HepG2 (cell line): ENCODE data around the gene GARS1. TPM values are rescaled to one million over a fixed set of nuclear protein-coding genes. Genes with fewer than 3 reads are reported as not detected.
A peak's percentile ranks its signal among the peaks of the same experiment; 100 is the strongest.

ENCODE experiments used
- AGO1 ChIP-seq: fragments of 200-400 bp; formaldehyde crosslinking; IDR thresholded peaks from 2 replicates; pipeline ENCODE4 v1.6.1; 2017; ENCODE audit warnings: mild to moderate bottlenecking, low read depth, low read length, moderate library complexity; ENCODE audit not compliant: poor library complexity, severe bottlenecking
- HIVEP1 ChIP-seq: sonication (generic); formaldehyde crosslinking; IDR thresholded peaks from 2 replicates; pipeline ENCODE4 v1.4.0; 2020; ENCODE audit warnings: mild to moderate bottlenecking, missing genetic modification reagents
- HNF1A ChIP-seq, 2 experiments: sonication (generic) in 1 of 2; formaldehyde crosslinking in 1 of 2; IDR thresholded peaks; 2 replicates each; pipeline versions ENCODE4 v1.4.0 to v1.6.1; 2016 to 2020; ENCODE audit warnings: borderline replicate concordance in 1 of 2, low read depth in 1 of 2, mild to moderate bottlenecking in 1 of 2, missing genetic modification reagents in 1 of 2
- KDM4B ChIP-seq: sonication (generic); formaldehyde crosslinking; IDR thresholded peaks from 2 replicates; pipeline ENCODE4 v1.4.0; 2020; ENCODE audit warnings: missing genetic modification reagents
- KLF12 ChIP-seq: sonication (generic); formaldehyde crosslinking; IDR thresholded peaks from 2 replicates; pipeline ENCODE4 v1.4.0; 2020; ENCODE audit warnings: missing genetic modification reagents, borderline replicate concordance
- KLF13 ChIP-seq: sonication (generic); formaldehyde crosslinking; IDR thresholded peaks from 2 replicates; pipeline ENCODE4 v1.4.0; 2020; ENCODE audit warnings: mild to moderate bottlenecking, missing genetic modification reagents
- MEIS2 ChIP-seq: sonication (generic); formaldehyde crosslinking; IDR thresholded peaks from 2 replicates; pipeline ENCODE4 v1.9.0; 2021; ENCODE audit warnings: mild to moderate bottlenecking, missing genetic modification reagents
- NFE2L1 ChIP-seq: sonication (generic); formaldehyde crosslinking; IDR thresholded peaks from 2 replicates; pipeline ENCODE4 v1.4.0; 2020; ENCODE audit warnings: missing genetic modification reagents, mild to moderate bottlenecking, borderline replicate concordance
- NR2F1 ChIP-seq, 2 experiments: fragments of 450-650 bp in 1 of 2; formaldehyde crosslinking in 1 of 2; IDR thresholded peaks; 2 replicates each; pipeline versions ENCODE4 v1.5.0 to v1.6.1; 2016 to 2020; ENCODE audit warnings: mild to moderate bottlenecking in 1 of 2, missing compliant biosample characterization in 1 of 2, missing genetic modification reagents in 1 of 2, moderate library complexity in 1 of 2
- RARA ChIP-seq: IDR thresholded peaks from 2 replicates; pipeline ENCODE4 v1.6.1; 2016; ENCODE audit warnings: missing genetic modification reagents, missing compliant biosample characterization
- SCMH1 ChIP-seq: sonication (generic); formaldehyde crosslinking; IDR thresholded peaks from 2 replicates; pipeline ENCODE4 v1.9.0; 2021; ENCODE audit warnings: missing genetic modification reagents, mild to moderate bottlenecking, borderline replicate concordance
- SMC3 ChIP-seq: IDR thresholded peaks from 2 replicates; pipeline ENCODE4 v1.6.1; 2011; ENCODE audit warnings: low read length, improper control_type of control experiment
- U2AF1 ChIP-seq: fragments of 200-400 bp; formaldehyde crosslinking; optimal IDR thresholded peaks from 2 replicates; pipeline ENCODE3; 2017; ENCODE audit warnings: mild to moderate bottlenecking, low read depth, low read length
- ZBTB21 ChIP-seq: sonication (generic); formaldehyde crosslinking; IDR thresholded peaks from 2 replicates; pipeline ENCODE4 v1.4.0; 2020; ENCODE audit warnings: missing genetic modification reagents
- ZNF260 ChIP-seq: sonication (generic); formaldehyde crosslinking; IDR thresholded peaks from 2 replicates; pipeline ENCODE4 v1.4.0; 2020; ENCODE audit warnings: missing genetic modification reagents, low read depth, mild to moderate bottlenecking, borderline replicate concordance
- ZNF3 ChIP-seq: IDR thresholded peaks from 2 replicates; pipeline ENCODE4 v1.7.0; 2017; ENCODE audit warnings: inconsistent platforms
- ZNF337 ChIP-seq: sonication (generic); formaldehyde crosslinking; IDR thresholded peaks from 2 replicates; pipeline ENCODE4 v1.5.1; 2020; ENCODE audit warnings: missing genetic modification reagents, low read depth, mild to moderate bottlenecking, borderline replicate concordance
- ZNF567 ChIP-seq: sonication (generic); formaldehyde crosslinking; IDR thresholded peaks from 2 replicates; pipeline ENCODE4 v1.8.1; 2023; ENCODE audit warnings: mild to moderate bottlenecking, missing genetic modification reagents, borderline replicate concordance
- ZNF629 ChIP-seq: sonication (generic); formaldehyde crosslinking; conservative IDR thresholded peaks from 2 replicates; pipeline ENCODE4 v1.5.0; 2020; ENCODE audit warnings: missing genetic modification reagents
- polyA plus RNA-seq, 8 experiments: library from polyadenylated mRNA; depleted of rRNA in 3 of 8; stranded (reverse) in 7 of 8; unstranded in 1 of 8; fragments of >200 nt; fragmentation: Illumina TruSeq in 4 of 8; extraction: Trizol in 4 of 8; gene quantifications; 2 replicates each; pipeline versions ENCODE4 v1.2.1 to v1.2.3, GENCODE V29; 2011 to 2016; ENCODE audit warnings: low read depth in 4 of 8, missing spikeins in 1 of 8, mixed read lengths in 1 of 8; ENCODE audit not compliant: insufficient read depth in 1 of 8
- total RNA-seq, 5 experiments: library from RNA; depleted of rRNA; stranded (reverse); fragments of >200 nt; fragmentation: Illumina TruSeq; extraction: Trizol; gene quantifications; 2 replicates each; pipeline ENCODE4 v1.2.3, GENCODE V29; 2016; ENCODE audit warnings: low read depth in 1 of 5
- TF ChIP-seq, protein P1 (sequence below): sonication (generic); formaldehyde crosslinking; IDR thresholded peaks from 2 replicates; pipeline ENCODE4 v1.4.0; 2020; ENCODE audit warnings: missing genetic modification reagents, mild to moderate bottlenecking, borderline replicate concordance
- TF ChIP-seq, protein P2 (sequence below): sonication (generic); formaldehyde crosslinking; conservative IDR thresholded peaks from 2 replicates; pipeline ENCODE4 v1.4.0; 2020; ENCODE audit warnings: missing genetic modification reagents

GARS1 gene
- total and polyA plus RNA-seq, 2 of the 13 experiments (the other 11 are each of a cell fraction or from before 2014, with no cell fraction given), result 140 to 460 TPM

- TF ChIP-seq HNF1A (IDR thresholded peaks at IDR 0.05; ENCODE audit: low read depth) (peak; percentile 20), HNF1A (CRISPR knock-in tag; IDR thresholded peaks at IDR 0.05; ENCODE audit: borderline replicate concordance) (peak; percentile 90; the same call in 1 of the 2 replicates), ZBTB21 (CRISPR knock-in tag) (peak; percentile 86), KLF12 (CRISPR knock-in tag) (peak; percentile 85; the same call in 1 of the 2 replicates), ZNF567 (peak; percentile 96; the same call in 1 of the 2 replicates), MEIS2 (CRISPR knock-in tag) (peak; percentile 93), RARA (no peak), ZNF629 (CRISPR knock-in tag) (peak; percentile 47; the same call in 1 of the 2 replicates), AGO1 (peak; percentile 42), U2AF1 (peak; percentile 92), NFE2L1 (CRISPR knock-in tag) (peak; percentile 90), ZNF260 (no peak), SCMH1 (CRISPR knock-in tag) (no peak), ZNF3 (CRISPR knock-in tag) (no peak), NR2F1 (CRISPR knock-in tag; IDR thresholded peaks at IDR 0.05) (0 out of 4 replicates have a peak, but pooled peaks of 1 of the 2 experiments have one; percentile 4), ZNF337 (CRISPR knock-in tag) (peak; percentile 68; the same call in 1 of the 2 replicates), SMC3 (no peak), KLF13 (CRISPR knock-in tag) (peak; percentile 86; the same call in 1 of the 2 replicates), KDM4B (CRISPR knock-in tag) (peak; percentile 70; the same call in 1 of the 2 replicates), HIVEP1 (CRISPR knock-in tag) (peak; percentile 20; the same call in 1 of the 2 replicates)
- TF ChIP-seq, protein P1, sequence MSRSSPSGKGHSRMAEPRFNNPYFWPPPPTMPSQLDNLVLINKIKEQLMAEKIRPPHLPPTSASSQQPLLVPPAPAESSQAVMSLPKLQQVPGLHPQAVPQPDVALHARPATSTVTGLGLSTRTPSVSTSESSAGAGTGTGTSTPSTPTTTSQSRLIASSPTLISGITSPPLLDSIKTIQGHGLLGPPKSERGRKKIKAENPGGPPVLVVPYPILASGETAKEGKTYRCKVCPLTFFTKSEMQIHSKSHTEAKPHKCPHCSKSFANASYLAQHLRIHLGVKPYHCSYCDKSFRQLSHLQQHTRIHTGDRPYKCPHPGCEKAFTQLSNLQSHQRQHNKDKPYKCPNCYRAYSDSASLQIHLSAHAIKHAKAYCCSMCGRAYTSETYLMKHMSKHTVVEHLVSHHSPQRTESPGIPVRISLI, result peak; percentile 46; the same call in 1 of the 2 replicates
- TF ChIP-seq, protein P2, sequence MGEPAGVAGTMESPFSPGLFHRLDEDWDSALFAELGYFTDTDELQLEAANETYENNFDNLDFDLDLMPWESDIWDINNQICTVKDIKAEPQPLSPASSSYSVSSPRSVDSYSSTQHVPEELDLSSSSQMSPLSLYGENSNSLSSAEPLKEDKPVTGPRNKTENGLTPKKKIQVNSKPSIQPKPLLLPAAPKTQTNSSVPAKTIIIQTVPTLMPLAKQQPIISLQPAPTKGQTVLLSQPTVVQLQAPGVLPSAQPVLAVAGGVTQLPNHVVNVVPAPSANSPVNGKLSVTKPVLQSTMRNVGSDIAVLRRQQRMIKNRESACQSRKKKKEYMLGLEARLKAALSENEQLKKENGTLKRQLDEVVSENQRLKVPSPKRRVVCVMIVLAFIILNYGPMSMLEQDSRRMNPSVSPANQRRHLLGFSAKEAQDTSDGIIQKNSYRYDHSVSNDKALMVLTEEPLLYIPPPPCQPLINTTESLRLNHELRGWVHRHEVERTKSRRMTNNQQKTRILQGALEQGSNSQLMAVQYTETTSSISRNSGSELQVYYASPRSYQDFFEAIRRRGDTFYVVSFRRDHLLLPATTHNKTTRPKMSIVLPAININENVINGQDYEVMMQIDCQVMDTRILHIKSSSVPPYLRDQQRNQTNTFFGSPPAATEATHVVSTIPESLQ (CRISPR knock-in tag), result no peak
Measured at GRCh38 chr7:30594540-30595435, at the start of gene GARS1 (continued).
